GM19240 (cell line): ENCODE results near the gene SRPK1.
A peak's percentile ranks its signal among the peaks of the same experiment; 100 is the strongest.

Experiments
- DNase-seq: peaks from one replicate; pipeline ENCODE4 v3.0.0; 2011; ENCODE audit warnings: low spot score; ENCODE audit not compliant: insufficient read length

Gene SRPK1

GRCh38 chr6:35824552-35825192, 96.2 kb downstream of the SRPK1 start:
- DNase-seq: no peak

- no peak for DNase-seq
Observed at GRCh38 chr6:35823601-35824000, 97.3 kb downstream of the SRPK1 start.

GRCh38 chr6:35817515-35817914, 103.4 kb downstream of the SRPK1 start:
- DNase-seq: no peak

DNA sequence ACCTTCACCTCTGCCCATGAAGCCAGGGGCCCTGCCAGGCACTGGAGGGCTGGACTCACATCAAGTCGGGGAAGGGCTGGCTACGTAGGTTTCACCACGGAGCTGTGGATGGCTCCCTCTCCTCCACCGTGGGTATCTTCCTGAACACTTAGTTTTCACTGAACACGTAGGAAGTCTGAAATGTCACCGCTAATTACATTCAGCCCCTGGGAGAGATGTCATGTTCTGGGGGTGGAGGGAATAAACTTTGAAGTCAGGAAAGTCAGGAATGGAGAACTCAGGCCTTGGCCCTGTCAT, 109.3 kb downstream of the SRPK1 start:
- DNase-seq: no peak

- DNase-seq: no peak
Observed at GRCh38 chr6:35810971-35811698, 109.8 kb downstream of the SRPK1 start.

DNA sequence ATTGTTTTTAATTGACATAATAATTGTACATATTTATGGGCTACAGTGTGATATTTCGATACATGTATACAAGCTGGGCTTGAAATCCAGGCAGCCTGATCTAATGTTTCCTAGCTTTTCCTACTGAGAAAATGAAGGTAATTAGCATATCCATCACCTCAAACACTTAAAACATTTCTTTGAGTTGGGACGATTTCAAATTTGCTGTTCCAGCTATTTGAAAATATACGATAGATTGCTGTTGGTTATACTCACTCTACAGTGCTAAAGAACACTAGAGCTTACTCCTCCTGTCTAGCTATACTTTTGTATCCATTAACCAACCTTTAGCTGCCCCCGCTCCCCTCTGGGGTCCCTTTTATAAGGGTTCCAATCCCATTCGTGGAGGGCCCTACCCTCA, 111.1 kb downstream of the SRPK1 start:
- no peak for DNase-seq

DNA sequence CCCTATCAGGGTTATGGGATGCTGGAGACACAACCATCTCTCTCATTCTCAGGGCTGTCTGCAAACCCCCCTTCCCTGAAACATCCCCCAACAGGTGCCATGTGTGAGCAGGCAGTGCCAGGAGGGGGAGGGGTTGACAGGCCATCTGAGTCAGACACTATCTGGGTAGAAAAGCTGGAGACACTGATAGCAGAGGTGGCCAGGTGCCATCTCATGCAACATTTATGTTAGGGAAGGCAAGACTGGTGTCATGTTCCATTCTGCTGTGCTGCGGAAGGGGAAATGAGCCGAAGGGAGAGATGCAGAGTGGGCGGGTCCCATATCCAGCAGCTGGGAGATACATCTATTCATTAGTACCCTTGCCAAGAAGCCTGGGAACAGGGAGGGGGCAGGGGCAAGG, 112.2 kb downstream of the SRPK1 start:
- DNase-seq: no peak

- DNase-seq: peak; percentile 63
Observed at GRCh38 chr6:35804996-35805736, 115.7 kb downstream of the SRPK1 start, which contains the start of gene LHFPL5. TSS of gene LHFPL5 (plus strand) at chr6:35805352. CDS start at chr6:35805671, 319 bp downstream.

- DNase-seq: no peak
Observed at GRCh38 chr6:35801148-35801547, 119.8 kb downstream of the SRPK1 start.

- no peak for DNase-seq
Observed at GRCh38 chr6:35798706-35799105, 122.2 kb downstream of the SRPK1 start.

DNA sequence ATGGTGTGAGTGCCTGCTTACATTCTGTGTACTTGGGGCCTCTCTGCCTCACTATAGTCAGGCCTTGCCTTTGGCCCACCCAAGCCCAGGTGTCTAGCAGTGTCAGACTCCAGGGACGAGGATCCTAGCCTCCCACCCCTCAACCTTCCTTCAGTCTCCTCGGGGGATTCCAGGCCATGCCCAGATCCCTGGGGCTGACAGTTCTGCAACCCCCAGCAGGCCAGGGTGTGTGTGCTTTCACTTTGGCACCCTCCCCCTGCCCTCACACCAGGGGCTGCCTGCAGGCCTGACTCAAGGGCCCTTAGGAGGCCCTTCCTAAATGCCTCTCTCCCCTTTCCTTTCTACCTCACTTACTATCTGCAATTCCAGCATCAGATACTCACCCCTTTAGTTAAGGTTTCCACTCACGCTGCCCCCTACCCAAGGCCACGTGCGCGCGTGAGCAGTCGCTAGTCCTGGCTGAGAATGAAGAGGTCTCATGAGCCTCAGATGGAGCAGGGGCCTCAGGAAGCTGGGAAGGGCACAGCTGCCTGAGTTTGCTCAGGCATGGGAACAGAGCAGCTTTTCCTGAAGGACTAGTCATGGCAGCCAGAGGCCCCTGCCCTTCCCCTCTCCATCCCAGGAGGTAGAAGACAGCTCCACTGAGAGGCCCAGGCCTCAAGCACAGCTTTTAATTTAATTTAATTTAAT, 122.9 kb downstream of the SRPK1 start:
- DNase-seq: no peak

GRCh38 chr6:35796236-35796635, 124.7 kb downstream of the SRPK1 start:
- DNase-seq: no peak

GRCh38 chr6:35795453-35796071, 125.3 kb downstream of the SRPK1 start:
- DNase-seq: no peak

- no peak for DNase-seq
Observed at GRCh38 chr6:35794536-35795452, 126.1 kb downstream of the SRPK1 start.

- DNase-seq: no peak
Observed at GRCh38 chr6:35790683-35791082, 130.2 kb downstream of the SRPK1 start.

- DNase-seq: no peak
Observed at GRCh38 chr6:35788423-35788982, 132.4 kb downstream of the SRPK1 start.

DNA sequence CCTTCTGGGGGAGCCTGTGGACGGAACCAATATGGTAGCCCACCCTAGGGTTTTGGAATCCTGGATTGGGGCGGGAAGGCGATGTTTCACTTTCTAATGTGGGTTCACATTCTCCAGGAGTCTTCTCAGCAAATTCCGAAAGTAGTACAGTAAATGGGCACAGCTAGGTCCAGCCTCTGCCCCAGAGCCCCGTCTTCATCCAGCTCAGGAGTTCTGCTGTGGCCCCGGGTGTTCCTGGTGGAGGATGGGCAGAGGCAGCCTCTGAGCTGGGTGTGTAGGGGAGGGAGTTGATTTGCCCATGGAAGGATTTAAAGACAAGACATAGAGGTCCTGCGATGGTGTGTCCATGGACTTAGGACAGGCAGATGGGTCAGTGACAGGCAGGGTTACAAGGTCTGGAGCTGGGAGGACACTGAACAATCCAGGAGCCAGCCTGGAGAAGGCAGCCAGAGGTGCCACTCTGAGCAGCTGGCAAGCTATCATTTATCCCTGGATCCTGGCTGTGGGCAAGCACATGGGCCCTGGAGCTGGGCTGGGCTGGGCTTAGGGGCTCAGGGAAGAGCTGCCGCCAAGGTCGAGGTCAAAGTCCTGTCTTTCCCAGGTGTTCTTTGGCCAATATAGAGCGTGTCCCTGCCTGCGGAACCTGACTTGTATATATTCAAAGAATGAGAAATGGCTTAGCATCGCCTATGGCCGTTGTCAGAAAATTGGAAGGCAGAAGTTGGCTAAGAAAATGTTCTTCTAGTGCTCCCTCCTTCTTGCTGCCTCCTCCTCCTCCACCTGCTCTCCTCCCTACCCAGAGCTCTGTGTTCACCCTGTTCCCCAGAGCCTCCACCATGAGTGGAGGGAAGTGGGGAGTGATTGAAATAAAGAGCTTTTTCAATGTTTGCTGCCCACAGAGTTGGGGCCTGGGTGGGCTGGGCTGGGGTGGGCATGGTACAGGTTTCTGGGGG, 133.4 kb downstream of the SRPK1 start:
- DNase-seq: no peak

- no peak for DNase-seq
Observed at GRCh38 chr6:35786810-35787209, 134.1 kb downstream of the SRPK1 start.

- DNase-seq: no peak
Observed at GRCh38 chr6:35786272-35786671, 134.6 kb downstream of the SRPK1 start.
